CD1c-positive myeloid dendritic cell (primary cell): ENCODE data around the gene P3H2.
A peak's percentile ranks its signal among the peaks of the same experiment; 100 is the strongest.
"Not testable (repeated sequence)": the region's sequence is repeated elsewhere in the genome, so short reads cannot be mapped to it uniquely, and the experiment has no call there.

Experiments used
- DNase-seq: peaks from one replicate; pipeline ENCODE4 v3.0.0-alpha.2; 2016; ENCODE audit errors: extremely low spot score

Gene P3H2

GRCh38 chr3:189982321-189982945 is 138.3 kb downstream of the P3H2 start:
- DNase-seq, result no peak

GRCh38 chr3:189981668-189982067 is 139.0 kb downstream of the P3H2 start:
- no peak for DNase-seq

- DNase-seq, result no peak
These were observed 141.9 kb downstream of the P3H2 start for GRCh38 chr3:189978753-189979152.

- no peak for DNase-seq
These were observed 143.5 kb downstream of the P3H2 start for GRCh38 chr3:189977174-189977573.

- no peak for DNase-seq
These were observed 145.2 kb downstream of the P3H2 start for GRCh38 chr3:189975391-189975990.

GRCh38 chr3:189974359-189974758 is 146.3 kb downstream of the P3H2 start:
- DNase-seq, result no peak

- DNase-seq, result peak; percentile 67
These were observed 153.3 kb downstream of the P3H2 start for GRCh38 chr3:189967254-189967865.

- peak; percentile 20 for DNase-seq
These were observed 153.9 kb downstream of the P3H2 start for GRCh38 chr3:189966843-189967242.

- no peak for DNase-seq
These were observed 155.9 kb downstream of the P3H2 start for GRCh38 chr3:189964623-189965332.

- no peak for DNase-seq
These were observed 158.2 kb downstream of the P3H2 start for GRCh38 chr3:189962466-189962865.

GRCh38 chr3:189961522-189962161 is 159.1 kb downstream of the P3H2 start:
- peak; percentile 80 for DNase-seq

- not testable (repeated sequence) for DNase-seq
These were observed 159.6 kb downstream of the P3H2 start for GRCh38 chr3:189961086-189961485.

GRCh38 chr3:189954733-189955665 is 165.7 kb downstream of the P3H2 start:
- DNase-seq, result no peak

- no peak for DNase-seq
These were observed 167.1 kb downstream of the P3H2 start for GRCh38 chr3:189953551-189953950.

GRCh38 chr3:189952272-189952671 is 168.4 kb downstream of the P3H2 start:
- no peak for DNase-seq

- no peak for DNase-seq
These were observed 170.4 kb downstream of the P3H2 start for GRCh38 chr3:189950258-189950657.

GRCh38 chr3:189949580-189949979 is 171.1 kb downstream of the P3H2 start:
- no peak for DNase-seq

GRCh38 chr3:189948724-189949045 is 172.0 kb downstream of the P3H2 start:
- no peak for DNase-seq

GRCh38 chr3:189947948-189948723 is 172.6 kb downstream of the P3H2 start:
- DNase-seq, result no peak

GRCh38 chr3:189947068-189947467 is 173.6 kb downstream of the P3H2 start:
- no peak for DNase-seq
